Left lung (tissue), 10 donors: ENCODE results near the gene BST1. TPM values are rescaled to one million over a fixed set of nuclear protein-coding genes. Genes with fewer than 3 reads are reported as not detected.
A peak's percentile ranks its signal among the peaks of the same experiment; 100 is the strongest.

Experiments
- ATAC-seq: fragments of 200-7000 bp; cut with Tn5 transposase; one replicate; pipeline ENCODE4 v1.9.1; 2020; ENCODE audit warnings: moderate library complexity
- DNase-seq, 4 donors: peaks; one replicate each; pipeline ENCODE4 v3.0.0-alpha.2; 2013 to 2020
- H3K27ac ChIP-seq, 2 donors: fragments of 200-600 bp; sonication (generic) in 1 of 2; one replicate each; pipeline versions ENCODE4 v1.5.0 to v1.8.0; 2020 to 2021
- H3K27me3 ChIP-seq, 2 donors: fragments of 200-600 bp; sonication (generic) in 1 of 2; one replicate each; pipeline versions ENCODE4 v1.5.0 to v1.8.0; 2020 to 2021
- H3K36me3 ChIP-seq, 2 donors: fragments of 200-600 bp; sonication (generic) in 1 of 2; one replicate each; pipeline versions ENCODE4 v1.5.0 to v1.8.0; 2020 to 2021
- H3K4me1 ChIP-seq, 2 donors: fragments of 200-600 bp; one replicate each; pipeline ENCODE4 v1.8.0; 2021
- H3K4me3 ChIP-seq, 2 donors: fragments of 200-600 bp; sonication (generic) in 1 of 2; one replicate each; pipeline versions ENCODE4 v1.5.0 to v1.8.0; 2020 to 2021; ENCODE audit warnings: mild to moderate bottlenecking in 1 of 2
- H3K9me3 ChIP-seq, 2 donors: fragments of 200-600 bp; sonication (generic) in 1 of 2; one replicate each; pipeline versions ENCODE4 v1.5.0 to v1.8.0; 2020 to 2021
- CTCF ChIP-seq, 2 donors: fragments of 200-600 bp; sonication (generic) in 1 of 2; IDR thresholded peaks; one replicate each; pipeline versions ENCODE4 v1.5.0 to v1.8.0; 2021; ENCODE audit warnings: antibody characterized with exemption in 2 of 2
- intact Hi-C, 2 donors: fragments of 100-400 bp; cut with DNase I; formaldehyde crosslinking; loops; one replicate each; pipeline versions ENCODE4 v1.11.2 to v1.14.2; 2022
- polyA plus RNA-seq, 6 donors: library from polyadenylated mRNA; unstranded; fragments of 120-200 nt; gene quantifications; one replicate each; pipeline ENCODE4 v1.2.1, GENCODE V29; 2013; ENCODE audit not compliant: insufficient read length in 6 of 6
- total RNA-seq, 2 donors: library from RNA; stranded (reverse); fragmentation: NEBNext Ultra II Directional; extraction: Animal tissue kit (Norgen Biotek cat#: 25700); gene quantifications; one replicate each; pipeline ENCODE4 v1.2.1, GENCODE V29; 2021
- donor health status: DM: no; HTN: yes; CAD: no.
- donor health status: DM: no; HTN: no; CAD: no.

BST1 gene
- total and polyA plus RNA-seq, 8 donors, result 3.3 to 20.8 (median 4.2) TPM

GRCh38 chr4:15779306-15779705, 76.4 kb downstream of the BST1 start:
- Histone ChIP-seq H3K27ac (peak overlapping the region; percentile 68 to 78), H3K36me3 (no peaks in the 10 kb centered on the region), H3K27me3 (peaks cover 0 to 12% of the 10 kb centered on the region in 2 donors), H3K4me1 (peaks cover 11 to 58% of the 10 kb centered on the region in 2 donors), H3K9me3 (no peaks in the 10 kb centered on the region), H3K4me3 (peak overlapping the region; percentile 38 to 60)
- peak; percentile 75 for ATAC-seq
- intact Hi-C loops, result no loop called here
- peak in 3 of 4 donors; percentile 47 to 74 (median 58) for DNase-seq
- peak in 1 of 2 donors; percentile 12 for TF ChIP-seq CTCF (IDR thresholded peaks at IDR 0.05)

GRCh38 chr4:15779809-15780208, 76.9 kb downstream of the BST1 start:
- no peak for ATAC-seq
- H3K4me3 ChIP-seq, result peak overlapping the region; percentile 38 to 60
- peaks cover 0 to 12% of the 10 kb centered on the region in 2 donors for H3K27me3 ChIP-seq
- no peak for DNase-seq
- H3K9me3 ChIP-seq, result no peaks in the 10 kb centered on the region
- peaks cover 11 to 58% of the 10 kb centered on the region in 2 donors for H3K4me1 ChIP-seq
- H3K27ac ChIP-seq, result peak overlapping the region; percentile 68 to 78
- no peak for TF ChIP-seq CTCF (IDR thresholded peaks at IDR 0.05)
- no peaks in the 10 kb centered on the region for H3K36me3 ChIP-seq
- intact Hi-C loops, result no loop called here

GRCh38 chr4:15781427-15782095, 78.7 kb downstream of the BST1 start:
- H3K9me3 ChIP-seq, result peaks cover 0 to 2% of the 10 kb centered on the region in 2 donors
- intact Hi-C loops, result no loop called here
- H3K4me3 ChIP-seq, result no peak overlapping the region
- H3K27ac ChIP-seq, result peak overlapping the region in 1 of 2 donors; percentile 50
- no peak for TF ChIP-seq CTCF (IDR thresholded peaks at IDR 0.05)
- H3K4me1 ChIP-seq, result peaks cover 11 to 58% of the 10 kb centered on the region in 2 donors
- DNase-seq (no peak), ATAC-seq (no peak)
- peaks cover 0 to 2% of the 10 kb centered on the region in 2 donors for H3K36me3 ChIP-seq
- peaks cover 0 to 12% of the 10 kb centered on the region in 2 donors for H3K27me3 ChIP-seq

Other genes with a start within 250 kb of the BST1 start
- gene CC2D2A, start 233.2 kb upstream of the BST1 start, total RNA-seq, result 10 to 100 TPM; 22.8 to 25.0 TPM
- 10 to 100 TPM; 42.9 to 56.3 (median 51.2) TPM for gene CC2D2A, start 233.2 kb upstream of the BST1 start, polyA plus RNA-seq
- gene FBXL5, start 47.7 kb upstream of the BST1 start, total RNA-seq, result 100 to 1,000 TPM in 1 of 2 donors, 10 to 100 TPM in 1; 95.3 to 121 TPM
- 100 to 1,000 TPM in 3 of 6 donors, 10 to 100 TPM in 3; 91.9 to 103 (median 101) TPM for gene FBXL5, start 47.7 kb upstream of the BST1 start, polyA plus RNA-seq
- gene FAM200B, start 21.2 kb upstream of the BST1 start, total RNA-seq, result 10 to 100 TPM; 25.8 to 27.6 TPM
- gene FAM200B, start 21.2 kb upstream of the BST1 start, polyA plus RNA-seq, result 10 to 100 TPM; 43.8 to 52.4 (median 47.2) TPM
- gene CD38, start 75.3 kb downstream of the BST1 start, total RNA-seq, result 10 to 100 TPM; 21.0 to 38.4 TPM
- 1 to 10 TPM in 5 of 6 donors, under 1 TPM in 1; 0.99 to 1.9 (median 1.5) TPM for gene CD38, start 75.3 kb downstream of the BST1 start, polyA plus RNA-seq
- gene FGFBP1, start 235.7 kb downstream of the BST1 start, total RNA-seq, result 10 to 100 TPM in 1 of 2 donors, under 1 TPM in 1; 0.67 to 52.1 TPM
- gene FGFBP1, start 235.7 kb downstream of the BST1 start, polyA plus RNA-seq, result under 1 TPM in 4 of 6 donors, not detected in 2; 0.10 to 0.15 (median 0.13) TPM